GM10847 (cell line): Measurements from ENCODE around the gene ATP6V0B.
A peak's percentile ranks its signal among the peaks of the same experiment; 100 is the strongest.

ENCODE experiments used
- POLR2A ChIP-seq: IDR thresholded peaks from 2 replicates; pipeline ENCODE4 v1.6.1; 2011; ENCODE audit not compliant: insufficient read length; ENCODE audit errors: extremely low read depth

ATP6V0B gene

DNA sequence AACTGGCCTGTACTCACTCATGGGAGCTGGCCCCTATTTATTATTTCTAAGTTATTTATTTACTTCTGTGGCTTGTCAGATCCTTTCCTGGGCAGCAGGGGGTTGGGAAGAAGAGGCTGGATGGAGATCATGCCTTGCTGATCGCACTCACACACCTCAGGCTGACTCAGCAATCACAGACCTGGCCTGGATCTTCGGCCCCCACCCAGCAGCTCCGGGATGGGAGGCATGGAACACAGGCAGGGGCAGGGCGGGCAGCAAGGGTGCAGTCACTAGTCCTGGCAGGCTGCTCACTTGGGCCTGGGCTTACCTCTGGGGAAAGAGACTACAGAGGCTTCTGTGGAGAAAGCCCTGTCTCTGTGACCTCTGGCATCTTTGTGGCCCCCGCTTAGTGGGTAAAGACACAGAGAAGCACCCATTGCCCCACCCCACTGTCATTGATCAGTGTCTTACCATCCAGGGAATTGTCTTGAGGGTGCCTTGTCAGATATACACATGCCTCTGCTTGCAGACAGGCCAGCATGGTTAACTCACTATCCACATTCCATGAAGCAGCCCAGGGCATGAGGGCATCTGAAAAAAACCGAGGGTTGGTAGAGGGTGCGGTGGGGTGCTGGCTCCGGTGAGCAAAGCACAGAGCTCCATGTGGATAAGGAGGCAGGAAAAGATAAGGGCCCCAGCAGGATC, 37.4 kb upstream of the ATP6V0B start:
- no peak for TF ChIP-seq POLR2A

DNA sequence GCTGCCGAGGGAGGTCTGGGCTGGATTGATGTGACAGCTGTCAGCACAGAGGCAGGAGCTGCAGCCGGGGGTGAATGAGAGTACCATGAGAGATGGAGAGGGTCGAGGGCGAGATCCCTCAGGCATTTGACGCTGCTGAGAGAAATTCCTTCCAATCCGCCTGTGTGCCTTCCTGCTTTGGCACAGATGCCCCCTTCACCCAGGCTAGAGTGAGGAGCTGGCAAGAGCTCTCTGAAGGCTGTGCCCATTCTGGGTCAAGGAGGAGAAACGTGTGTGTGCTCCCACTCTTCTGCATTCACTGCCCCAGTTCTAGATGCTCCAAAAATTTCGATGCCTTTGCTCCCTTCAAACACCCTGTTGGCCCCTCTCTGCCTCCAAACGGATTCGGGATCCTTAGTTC, 36.4 kb upstream of the ATP6V0B start:
- no peak for TF ChIP-seq POLR2A

DNA sequence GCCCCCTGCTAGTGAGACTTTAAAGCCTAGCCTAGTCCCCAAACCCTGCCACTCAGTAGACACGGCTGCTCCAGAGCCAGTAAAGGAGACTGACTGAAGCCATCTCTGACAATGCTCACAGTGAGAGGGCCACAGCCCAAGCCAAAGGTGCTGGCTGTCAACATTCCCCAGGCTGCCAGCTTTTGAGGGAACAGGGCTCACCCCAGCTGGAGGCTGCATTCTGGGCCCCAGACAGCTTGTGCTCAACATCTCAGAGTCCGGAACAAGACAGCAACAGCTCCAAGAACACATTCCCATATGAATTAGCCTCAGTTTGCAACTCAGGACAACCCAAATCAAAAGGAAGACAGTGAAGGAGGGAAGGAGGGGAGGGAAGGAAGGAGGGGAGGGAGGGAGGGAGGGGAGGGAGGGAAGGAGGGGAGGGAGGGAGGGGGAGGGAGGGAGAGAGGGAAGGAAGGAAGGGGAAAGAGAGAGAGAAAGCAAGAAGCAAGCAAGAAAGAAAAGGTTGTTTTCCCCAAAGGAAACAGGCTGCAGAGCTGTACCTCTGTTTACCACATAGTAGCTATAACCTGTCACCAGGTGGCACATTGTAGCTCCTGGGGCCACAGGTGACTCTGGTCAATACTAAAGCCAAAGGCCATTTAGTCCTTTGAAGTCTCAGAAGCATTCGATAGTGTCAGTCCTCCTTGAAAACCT, 35.7 kb upstream of the ATP6V0B start:
- TF ChIP-seq POLR2A = no peak

DNA sequence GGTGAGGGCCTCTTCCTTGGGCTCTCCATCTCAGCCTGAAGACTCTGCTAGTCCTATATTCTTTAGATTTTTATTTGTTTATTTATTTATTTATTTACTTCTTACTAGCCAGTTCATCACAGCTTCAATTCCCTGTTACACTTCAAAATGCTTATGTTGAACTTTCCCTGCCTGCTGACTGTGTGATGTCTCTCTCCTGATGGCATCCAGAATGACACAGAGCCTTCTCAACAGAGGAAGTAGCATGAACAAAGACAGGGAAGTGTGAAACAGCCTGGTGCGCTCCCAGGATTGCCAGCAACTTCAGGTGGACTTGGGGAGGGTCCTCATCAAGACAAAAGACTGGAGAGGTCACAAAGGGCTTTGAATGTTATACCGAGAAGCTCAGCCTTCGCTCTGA, 32.3 kb upstream of the ATP6V0B start:
- no peak for TF ChIP-seq POLR2A

DNA sequence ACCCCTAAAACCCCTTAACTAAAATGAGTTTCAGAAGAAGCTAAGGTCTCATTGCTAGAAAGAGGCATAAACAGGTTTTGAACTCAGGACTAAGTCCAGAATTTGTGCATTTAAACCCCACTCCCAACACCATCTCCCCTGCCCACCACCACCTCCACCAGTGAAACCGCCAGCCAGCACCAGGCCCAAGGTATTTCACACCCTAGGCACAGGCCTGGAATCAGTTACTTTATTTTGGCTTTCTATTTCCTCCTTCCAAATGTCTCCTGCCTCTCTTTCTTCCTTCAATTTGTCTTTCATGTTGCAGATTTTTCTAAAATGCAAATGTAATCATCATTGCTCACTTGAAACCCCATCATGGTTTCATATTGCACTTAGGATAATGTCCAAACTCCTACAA, 29.9 kb upstream of the ATP6V0B start:
- no peak for TF ChIP-seq POLR2A

DNA sequence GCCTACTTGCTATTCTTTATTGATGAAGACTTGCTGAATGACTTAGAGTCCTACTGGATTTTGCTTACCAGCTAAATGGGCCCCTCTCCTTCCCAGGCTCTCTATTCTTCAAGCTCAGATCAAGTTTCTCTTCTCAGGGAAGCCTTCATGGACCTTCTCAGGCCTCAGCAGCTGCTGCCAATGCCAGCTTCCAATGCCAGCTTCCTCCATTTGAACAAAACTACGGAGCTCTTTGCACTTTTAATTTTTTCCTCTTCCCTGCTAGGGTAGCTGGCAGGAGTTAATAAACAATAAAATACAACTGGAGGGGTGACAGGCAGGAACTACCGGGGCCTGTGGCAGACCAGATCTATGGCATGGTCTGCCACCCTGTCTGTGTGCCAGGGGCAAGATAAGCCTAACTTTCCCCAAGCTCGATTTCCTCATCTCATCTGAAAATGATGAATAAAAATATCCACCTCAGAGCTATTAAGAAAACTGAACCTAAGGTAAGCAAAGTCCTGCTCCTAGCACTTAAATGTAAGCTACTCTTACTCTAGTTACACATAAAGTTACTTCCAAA, 29.0 kb upstream of the ATP6V0B start:
- no peak for TF ChIP-seq POLR2A

DNA sequence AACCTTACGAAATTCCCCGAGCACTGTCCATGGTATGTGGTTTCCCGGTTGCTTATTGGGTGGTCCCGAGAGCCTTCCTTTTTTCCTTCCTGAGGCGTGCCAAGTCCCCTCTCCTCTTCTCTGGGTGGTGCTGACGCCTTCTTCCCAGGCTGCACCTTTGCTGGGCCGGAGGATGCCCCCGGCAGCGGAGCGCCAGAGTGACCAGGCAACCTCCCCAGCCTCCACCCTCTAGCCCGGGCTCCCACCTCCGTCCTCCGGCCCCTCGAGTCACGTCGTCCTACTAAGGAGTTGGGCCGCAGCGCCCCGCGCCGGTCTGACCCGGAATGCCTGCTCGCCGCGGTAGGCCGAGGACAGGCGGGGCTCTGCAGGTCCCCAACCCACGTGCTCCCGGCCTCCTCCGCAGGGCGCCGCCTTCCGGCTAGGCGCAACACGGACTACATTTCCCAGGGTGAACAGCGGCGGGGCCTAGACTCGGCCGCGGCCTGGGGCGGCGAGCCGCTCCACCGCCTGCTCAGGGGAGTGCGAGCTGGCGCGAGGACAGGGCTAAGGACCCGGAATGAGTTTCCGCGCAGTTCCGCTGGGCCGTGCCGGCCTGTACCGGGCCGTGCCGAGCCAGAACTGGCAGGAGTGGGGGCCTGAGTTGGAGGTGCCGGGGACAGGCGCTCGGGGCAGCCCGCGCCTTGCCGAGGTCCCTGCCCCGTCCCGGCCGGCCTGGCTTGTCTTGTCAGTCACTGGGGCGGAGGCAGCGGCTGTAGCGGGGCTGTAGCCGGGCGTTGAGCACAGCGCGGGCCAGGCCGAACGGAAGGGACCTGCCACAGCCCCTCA, 28.3 kb upstream of the ATP6V0B start, which contains the start of gene IPO13:
IPO13 (plus strand) TSS at position 715 of the 825 bp plus-strand sequence. CDS start 651 bp downstream, outside the sequence.
- TF ChIP-seq POLR2A = peak; percentile 88

DNA sequence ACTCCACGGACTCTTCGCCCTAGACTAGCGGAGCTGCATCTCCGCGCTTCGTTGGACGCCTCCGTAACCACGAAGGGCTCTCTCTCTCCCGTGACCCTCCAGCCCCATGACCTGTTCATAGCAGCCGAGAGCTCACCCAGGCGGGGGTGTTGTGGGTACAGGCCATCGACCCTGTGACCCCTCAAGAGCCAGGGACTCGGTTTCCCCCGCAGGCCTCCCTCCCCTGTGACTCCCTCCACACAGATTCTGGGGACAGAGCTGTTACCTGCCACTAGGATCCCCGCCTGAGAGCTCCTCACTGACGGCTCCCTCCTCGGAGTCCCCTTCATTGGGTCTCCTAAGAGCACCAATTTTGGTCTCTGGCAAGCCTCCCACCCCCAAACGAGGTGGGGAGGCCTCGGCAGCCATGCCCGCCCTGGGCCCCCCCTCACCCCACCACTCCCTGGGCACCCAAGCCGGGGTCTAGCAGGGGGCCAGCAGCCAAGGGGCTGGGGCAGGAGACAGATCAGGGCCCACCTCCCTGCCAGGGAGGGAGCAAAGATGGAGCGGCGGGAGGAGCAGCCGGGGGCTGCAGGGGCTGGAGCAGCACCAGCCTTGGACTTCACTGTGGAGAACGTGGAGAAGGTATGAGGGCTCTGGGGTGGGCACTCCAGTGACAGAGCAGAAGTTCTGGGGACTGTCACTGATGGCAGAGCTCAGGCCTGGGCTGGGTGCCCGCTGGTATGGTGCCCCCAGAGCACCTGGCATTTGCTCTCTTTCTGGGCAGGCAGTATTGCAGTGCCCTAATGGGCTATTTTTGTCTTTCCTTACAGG, 27.5 kb upstream of the ATP6V0B start:
- no peak for TF ChIP-seq POLR2A

DNA sequence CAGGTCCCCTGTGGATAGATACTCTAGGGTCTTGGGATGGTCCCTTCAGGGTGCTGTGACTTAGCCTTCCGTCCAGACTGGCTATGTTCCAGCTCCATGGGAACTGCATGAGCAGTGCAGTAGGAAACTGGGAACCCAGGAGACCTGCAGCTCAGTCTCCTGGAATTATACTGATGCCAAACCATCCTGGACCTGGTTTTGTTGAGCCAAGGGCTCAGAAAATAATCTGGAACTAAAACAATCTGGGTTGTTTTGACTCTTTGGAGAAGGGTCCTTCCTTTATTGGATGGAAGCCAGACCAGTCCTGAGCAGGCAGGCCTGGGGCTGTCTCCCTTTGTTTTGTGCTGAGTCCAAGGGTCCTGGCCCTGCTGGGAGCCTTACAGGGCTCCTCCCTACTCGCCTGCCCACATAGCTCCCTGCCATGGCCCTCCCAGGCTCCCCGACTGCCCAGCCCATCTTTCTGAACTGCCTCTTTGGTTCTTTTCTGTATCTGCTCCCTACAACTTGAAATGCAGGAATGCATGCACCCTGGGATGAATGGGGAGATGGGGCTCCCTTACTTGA, 26.8 kb upstream of the ATP6V0B start:
- no peak for TF ChIP-seq POLR2A

DNA sequence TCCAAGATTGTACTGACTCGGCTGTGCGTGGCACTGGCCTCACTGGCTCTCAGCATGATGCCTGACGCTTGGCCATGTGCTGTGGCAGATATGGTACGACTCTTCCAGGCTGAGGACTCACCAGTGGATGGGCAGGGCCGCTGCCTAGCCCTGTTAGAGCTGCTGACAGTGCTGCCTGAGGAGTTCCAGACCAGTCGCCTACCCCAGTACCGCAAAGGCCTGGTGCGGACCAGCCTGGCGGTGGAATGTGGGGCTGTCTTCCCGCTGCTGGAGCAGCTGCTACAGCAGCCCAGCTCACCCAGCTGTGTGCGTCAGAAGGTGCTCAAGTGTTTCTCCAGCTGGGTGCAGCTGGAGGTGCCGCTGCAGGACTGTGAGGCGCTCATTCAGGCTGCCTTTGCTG, 25.1 kb upstream of the ATP6V0B start:
- TF ChIP-seq POLR2A = no peak

DNA sequence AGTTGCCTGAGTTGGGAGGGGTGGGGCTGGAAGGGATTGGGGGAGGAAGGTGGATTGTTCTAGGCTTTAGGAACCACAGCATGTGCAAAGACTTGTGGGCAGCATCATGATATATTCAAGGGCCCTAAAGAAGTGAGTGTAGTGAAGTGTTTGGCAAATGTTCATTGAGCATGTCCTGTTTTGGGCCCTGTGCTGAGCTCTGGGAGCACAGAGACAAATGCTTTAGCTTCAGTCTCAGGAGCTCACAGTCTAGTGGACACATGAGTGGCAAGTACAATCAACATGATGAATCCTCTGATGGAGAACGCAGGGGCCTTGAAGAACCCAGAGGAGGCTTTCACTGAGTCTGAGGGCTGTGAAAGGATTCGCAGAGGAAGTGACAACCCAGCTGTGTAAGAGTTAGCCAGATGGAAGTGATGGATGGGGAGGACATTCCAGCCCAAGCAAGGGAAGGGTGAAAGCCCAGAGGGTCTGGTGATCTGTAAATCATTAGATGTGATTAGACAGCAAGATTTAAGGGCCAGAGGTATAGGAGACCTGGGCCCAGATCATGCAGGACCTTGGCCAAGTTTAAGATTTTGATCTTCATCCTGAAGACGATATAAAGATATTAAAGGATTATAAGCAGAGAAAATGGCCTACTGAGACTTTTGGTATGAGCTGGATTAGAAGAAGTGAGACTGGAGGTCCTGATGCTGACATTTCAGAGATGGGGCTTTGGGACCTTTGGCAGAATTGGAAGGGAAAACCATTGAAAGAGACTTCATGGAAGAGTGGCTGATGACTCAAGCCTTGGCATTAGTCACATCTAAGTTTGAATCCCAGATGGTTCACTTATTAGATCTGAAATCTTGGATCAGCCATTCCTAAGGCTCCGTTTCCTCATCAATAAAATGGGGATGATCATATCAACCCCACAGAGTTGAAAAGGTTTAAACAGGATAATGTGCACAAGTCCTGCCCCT, 23.5 kb upstream of the ATP6V0B start:
- no peak for TF ChIP-seq POLR2A

DNA sequence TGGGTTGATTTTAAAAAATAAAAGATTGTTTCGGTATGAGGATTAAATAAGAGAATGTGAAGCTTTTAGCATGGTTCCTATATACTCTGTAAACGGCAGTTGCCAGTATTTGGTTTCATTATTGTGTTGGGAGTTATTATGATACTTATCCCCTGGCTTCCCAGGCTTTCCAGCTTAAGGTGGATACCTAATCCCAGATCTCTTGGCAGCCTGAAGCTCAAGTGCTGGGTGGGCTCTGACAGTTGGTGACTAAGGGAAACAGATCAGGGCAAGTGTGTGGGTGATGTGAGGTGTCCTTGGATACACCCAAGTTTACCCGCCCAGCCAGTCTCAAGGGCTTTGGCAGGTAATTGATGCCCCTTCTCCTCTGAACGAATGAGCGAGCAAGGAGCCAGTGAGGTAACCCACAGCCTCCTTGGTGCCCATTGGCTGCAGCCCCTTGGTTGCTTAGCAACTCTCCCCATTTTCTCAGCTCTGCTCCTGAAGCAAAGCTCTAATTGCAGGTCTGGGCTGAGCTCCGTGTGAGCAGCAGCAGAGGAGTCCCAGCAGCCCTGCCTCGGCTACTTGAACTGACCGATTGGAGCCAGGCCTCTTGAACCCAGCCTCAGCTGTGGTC, 21.9 kb upstream of the ATP6V0B start:
- TF ChIP-seq POLR2A = no peak

DNA sequence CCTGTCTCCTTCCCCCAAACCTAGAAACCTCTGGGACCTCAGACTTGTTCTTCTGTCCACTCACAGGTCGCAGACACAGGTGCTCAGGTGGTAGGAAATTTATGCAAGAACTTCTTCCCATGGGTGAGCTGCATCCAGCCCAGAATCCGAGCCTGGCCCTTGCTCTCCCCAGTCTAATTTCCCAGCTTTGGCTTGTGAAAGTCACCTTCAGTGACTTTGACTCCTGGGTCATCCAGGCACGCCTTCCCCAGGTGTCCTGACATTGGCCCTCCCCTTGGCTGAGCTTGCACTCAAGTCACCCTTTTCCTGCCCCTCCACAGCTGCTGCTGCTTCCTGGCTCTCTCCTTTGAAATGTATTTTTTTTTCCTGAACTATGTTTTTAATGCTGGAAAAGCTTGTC, 21.4 kb upstream of the ATP6V0B start:
- TF ChIP-seq POLR2A = no peak
